Measurements from ENCODE around the gene NR5A1. TPM values are rescaled to one million over a fixed set of nuclear protein-coding genes. Genes with fewer than 3 reads are reported as not detected.

NR5A1 gene
- total RNA-seq, 1 donor from 2014 or later: not detected

DNA sequence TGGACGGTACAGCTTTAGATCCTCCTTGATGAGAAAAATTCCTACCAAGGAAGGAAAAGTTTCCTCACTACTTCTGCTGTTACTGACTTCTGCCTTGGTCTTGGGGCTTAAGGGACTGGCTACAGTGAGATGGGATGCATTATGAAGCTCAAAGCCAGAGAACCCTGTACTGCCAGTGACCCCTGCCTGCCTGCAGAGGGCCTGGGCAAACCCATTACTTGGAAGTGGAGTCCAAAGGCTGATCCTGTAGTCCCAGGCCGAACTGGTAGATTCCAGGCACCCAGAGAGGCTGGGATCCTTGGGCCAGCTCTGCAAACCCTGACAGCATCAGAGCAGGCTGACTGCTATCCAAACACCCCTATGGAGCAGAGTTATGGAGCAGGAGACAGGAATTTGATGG is 25.7 kb upstream of the NR5A1 start:
- H3K27me3 ChIP-seq: no peaks in the 10 kb centered on the region
- no peaks in the 10 kb centered on the region for H3K4me1 ChIP-seq
- H3K4me3 ChIP-seq: no peak overlapping the region
- DNase-seq: no peak
- TF ChIP-seq, protein P1, sequence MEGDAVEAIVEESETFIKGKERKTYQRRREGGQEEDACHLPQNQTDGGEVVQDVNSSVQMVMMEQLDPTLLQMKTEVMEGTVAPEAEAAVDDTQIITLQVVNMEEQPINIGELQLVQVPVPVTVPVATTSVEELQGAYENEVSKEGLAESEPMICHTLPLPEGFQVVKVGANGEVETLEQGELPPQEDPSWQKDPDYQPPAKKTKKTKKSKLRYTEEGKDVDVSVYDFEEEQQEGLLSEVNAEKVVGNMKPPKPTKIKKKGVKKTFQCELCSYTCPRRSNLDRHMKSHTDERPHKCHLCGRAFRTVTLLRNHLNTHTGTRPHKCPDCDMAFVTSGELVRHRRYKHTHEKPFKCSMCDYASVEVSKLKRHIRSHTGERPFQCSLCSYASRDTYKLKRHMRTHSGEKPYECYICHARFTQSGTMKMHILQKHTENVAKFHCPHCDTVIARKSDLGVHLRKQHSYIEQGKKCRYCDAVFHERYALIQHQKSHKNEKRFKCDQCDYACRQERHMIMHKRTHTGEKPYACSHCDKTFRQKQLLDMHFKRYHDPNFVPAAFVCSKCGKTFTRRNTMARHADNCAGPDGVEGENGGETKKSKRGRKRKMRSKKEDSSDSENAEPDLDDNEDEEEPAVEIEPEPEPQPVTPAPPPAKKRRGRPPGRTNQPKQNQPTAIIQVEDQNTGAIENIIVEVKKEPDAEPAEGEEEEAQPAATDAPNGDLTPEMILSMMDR (IDR thresholded peaks at IDR 0.05): no peak
- no peaks in the 10 kb centered on the region for H3K36me3 ChIP-seq
- no peaks in the 10 kb centered on the region for H3K9me3 ChIP-seq
- no peak for ATAC-seq
- intact Hi-C loops (cut with DNase I): no loop called here
- no peak overlapping the region for H3K27ac ChIP-seq

DNA sequence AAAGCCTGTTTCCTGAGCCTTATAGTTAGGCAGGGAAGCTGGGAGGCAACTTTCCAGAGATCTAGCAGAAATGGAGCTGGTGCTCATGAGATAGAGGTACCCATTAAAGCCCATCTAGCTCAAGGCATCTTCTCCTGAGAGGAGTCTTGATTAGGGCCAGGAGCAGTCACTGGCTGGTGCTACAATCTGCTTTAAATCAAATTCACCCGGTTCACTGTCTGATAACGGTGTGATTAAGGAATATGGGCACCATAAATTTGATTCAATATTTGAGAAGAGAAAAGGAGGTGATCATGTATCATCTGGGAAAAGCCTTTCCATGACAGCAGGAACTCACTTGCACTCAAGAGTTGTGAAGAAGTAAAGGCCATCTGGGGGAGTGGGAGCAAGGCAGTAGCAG is 23.9 kb upstream of the NR5A1 start:
- H3K36me3 ChIP-seq: no peaks in the 10 kb centered on the region
- no peak overlapping the region for H3K27ac ChIP-seq
- ATAC-seq: no peak
- TF ChIP-seq, protein P1 (IDR thresholded peaks at IDR 0.05): no peak
- intact Hi-C loops (cut with DNase I): no loop called here
- DNase-seq: no peak
- H3K27me3 ChIP-seq: no peaks in the 10 kb centered on the region
- no peaks in the 10 kb centered on the region for H3K9me3 ChIP-seq
- no peak overlapping the region for H3K4me3 ChIP-seq
- H3K4me1 ChIP-seq: no peaks in the 10 kb centered on the region

DNA sequence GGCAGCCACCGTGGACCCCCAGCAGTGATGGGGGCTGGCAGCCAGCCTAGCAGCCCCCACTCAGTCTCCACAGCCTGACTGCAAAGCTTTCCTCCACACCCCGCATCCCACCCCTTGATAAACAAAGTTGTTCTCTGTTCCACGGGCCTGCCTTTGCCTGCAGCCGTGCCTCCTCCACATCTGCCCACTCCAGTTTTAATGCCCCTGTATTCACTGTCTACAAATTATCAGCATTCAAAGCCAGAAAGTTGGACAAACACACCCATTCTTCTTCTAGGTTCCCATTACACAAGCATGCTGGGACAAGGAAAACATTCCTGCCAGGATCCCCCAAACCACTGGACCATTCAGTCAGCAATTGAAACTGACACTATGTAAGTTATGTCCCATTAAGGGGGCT is 23.0 kb upstream of the NR5A1 start:
- TF ChIP-seq, protein P1 (IDR thresholded peaks at IDR 0.05): no peak
- no peaks in the 10 kb centered on the region for H3K36me3 ChIP-seq
- H3K27ac ChIP-seq: no peak overlapping the region
- H3K4me1 ChIP-seq: no peaks in the 10 kb centered on the region
- H3K9me3 ChIP-seq: no peaks in the 10 kb centered on the region
- H3K4me3 ChIP-seq: no peak overlapping the region
- ATAC-seq (no peak), DNase-seq (no peak)
- intact Hi-C loops (cut with DNase I): no loop called here
- H3K27me3 ChIP-seq: no peaks in the 10 kb centered on the region

DNA sequence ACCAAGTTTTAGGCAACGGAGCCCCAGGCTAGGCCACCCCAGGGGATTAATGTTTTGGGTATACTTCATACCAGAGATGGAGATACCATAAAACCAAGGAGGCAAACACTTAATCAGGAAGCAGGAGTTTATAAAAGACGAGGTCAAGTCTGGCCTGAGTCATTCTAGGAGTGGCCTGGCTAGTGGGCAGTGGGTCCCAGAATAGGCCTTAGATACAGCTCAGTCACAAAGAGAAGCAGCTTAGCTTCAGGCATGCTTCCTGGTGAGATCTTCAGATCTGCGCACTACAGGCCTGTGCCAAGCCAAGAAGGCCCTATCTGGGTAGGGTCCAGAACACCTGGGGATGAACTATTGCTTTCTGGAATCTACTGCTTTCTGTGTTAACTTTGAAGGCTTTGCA is 20.6 kb upstream of the NR5A1 start:
- H3K4me3 ChIP-seq: no peak overlapping the region
- intact Hi-C loops (cut with DNase I): no loop called here

DNA sequence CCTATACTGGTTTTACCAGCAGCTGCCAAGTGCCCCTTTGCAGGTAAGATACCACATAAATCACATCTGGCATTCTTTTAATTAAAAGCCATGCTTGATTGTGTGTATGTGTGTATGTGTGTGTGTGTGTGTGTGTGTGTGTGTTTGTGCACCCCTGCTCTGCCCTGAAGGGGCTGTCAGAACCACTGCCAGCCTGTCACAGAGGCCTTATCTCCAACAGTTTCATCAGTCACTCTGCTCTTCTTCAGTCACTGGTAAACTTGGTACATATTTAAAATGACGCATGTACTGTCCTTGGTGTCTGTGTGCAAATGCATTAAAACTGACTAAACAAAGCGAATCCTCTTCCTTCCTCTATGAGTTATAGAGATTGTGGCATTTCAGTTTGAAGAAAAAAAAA is 19.0 kb upstream of the NR5A1 start:
- no peak for ATAC-seq

More for the DNA sequence above, 20.6 kb upstream of the NR5A1 start:
- H3K36me3 ChIP-seq: no peaks in the 10 kb centered on the region
- H3K27ac ChIP-seq: no peak overlapping the region
- H3K4me1 ChIP-seq: no peaks in the 10 kb centered on the region
- H3K27me3 ChIP-seq: no peaks in the 10 kb centered on the region
- DNase-seq: no peak
- no peaks in the 10 kb centered on the region for H3K9me3 ChIP-seq
- TF ChIP-seq, protein P1 (IDR thresholded peaks at IDR 0.05): no peak
- no peak for ATAC-seq

More for the DNA sequence above, 19.0 kb upstream of the NR5A1 start:
- intact Hi-C loops (cut with DNase I): no loop called here
- Histone ChIP-seq H3K27me3 (no peaks in the 10 kb centered on the region), H3K4me3 (no peak overlapping the region), H3K27ac (no peak overlapping the region), H3K4me1 (no peaks in the 10 kb centered on the region), H3K9me3 (no peaks in the 10 kb centered on the region), H3K36me3 (no peaks in the 10 kb centered on the region)
- no peak for DNase-seq
- TF ChIP-seq, protein P1 (IDR thresholded peaks at IDR 0.05): no peak
